ACC112 (cell line): Measurements from ENCODE around the gene SLC6A16.
"Not testable (repeated sequence)": the region's sequence is repeated elsewhere in the genome, so short reads cannot be mapped to it uniquely, and the experiment has no call there.

Source experiments
- H2AFZ ChIP-seq: fragments of 200-600 bp; sonication (generic); one replicate; pipeline ENCODE4 v1.6.0; 2017; ENCODE audit warnings: antibody characterized with exemption, low read length; ENCODE audit not compliant: unreplicated experiment
- H3K27ac ChIP-seq: fragments of 200-600 bp; sonication (generic); 2 replicates; pipeline ENCODE4 v1.5.1; 2014; ENCODE audit warnings: low read depth, mild to moderate bottlenecking, antibody characterized with exemption, low read length, moderate library complexity
- H3K27me3 ChIP-seq: fragments of 200-600 bp; sonication (generic); 2 replicates; pipeline ENCODE4 v1.6.1; 2014; ENCODE audit warnings: mild to moderate bottlenecking, antibody characterized with exemption, low read length, moderate library complexity, mixed read lengths; ENCODE audit not compliant: insufficient read depth
- H3K36me3 ChIP-seq: fragments of 200-600 bp; sonication (generic); 2 replicates; pipeline ENCODE4 v1.6.1; 2016; ENCODE audit warnings: mild to moderate bottlenecking, antibody characterized with exemption, low read length, moderate library complexity, mixed read lengths; ENCODE audit not compliant: insufficient read depth
- H3K4me1 ChIP-seq: fragments of 200-600 bp; sonication (generic); one replicate; pipeline ENCODE4 v1.6.1; 2016; ENCODE audit warnings: low read length, mixed read lengths; ENCODE audit not compliant: insufficient read depth, unreplicated experiment, control insufficient read depth
- H3K4me3 ChIP-seq: fragments of 200-600 bp; sonication (generic); 2 replicates; pipeline ENCODE4 v1.5.1; 2014; ENCODE audit warnings: mild to moderate bottlenecking, low read depth, low read length
- H3K79me2 ChIP-seq: fragments of 200-600 bp; sonication (generic); one replicate; pipeline ENCODE4 v1.6.0; 2016; ENCODE audit warnings: low read length; ENCODE audit not compliant: control insufficient read depth, unreplicated experiment, insufficient read depth

Gene SLC6A16

DNA sequence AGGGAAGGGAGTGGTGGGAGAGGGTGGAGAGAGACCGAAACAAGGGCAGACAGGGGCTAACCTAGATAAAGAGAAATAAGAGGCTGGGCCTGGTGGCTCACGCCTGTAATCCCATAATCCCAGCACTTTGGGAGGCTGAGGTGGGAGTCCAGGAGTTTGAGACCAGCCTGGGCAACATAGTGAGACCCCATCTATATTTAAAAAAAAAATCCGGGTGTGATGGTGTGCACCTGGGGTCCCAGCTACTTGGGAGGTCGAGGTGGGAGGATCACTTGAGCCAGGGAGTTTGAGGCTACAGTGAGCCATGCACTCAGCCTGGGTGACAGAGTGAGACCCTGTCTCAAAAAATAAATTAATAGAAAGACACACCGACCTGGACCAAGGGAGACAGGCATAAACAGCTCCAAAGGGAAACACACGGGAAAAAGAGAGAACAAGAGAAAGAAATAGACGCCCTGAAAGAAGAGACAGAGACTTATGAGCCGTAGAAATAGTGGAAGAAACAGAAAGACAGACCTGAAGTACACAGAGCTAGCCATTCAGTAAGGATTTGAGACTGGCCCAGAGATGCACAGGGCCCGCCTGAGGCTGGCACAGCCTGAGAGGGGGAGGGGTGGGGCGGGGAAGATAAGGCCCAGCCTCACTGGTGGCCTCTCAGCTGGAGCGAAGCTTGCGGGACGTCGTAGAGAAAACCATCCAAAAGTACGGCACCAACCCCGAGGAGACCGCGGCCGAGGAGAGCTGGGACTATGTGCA is 12.5 kb upstream of the SLC6A16 start:
- Histone ChIP-seq H3K79me2 (no peaks in the 10 kb centered on the region), H3K36me3 (no peaks in the 10 kb centered on the region), H3K27ac (no peak overlapping the region), H3K4me1 (peaks cover 3% of the 10 kb centered on the region), H2AFZ (no peak overlapping the region), H3K27me3 (no peaks in the 10 kb centered on the region), H3K4me3 (no peak overlapping the region)

DNA sequence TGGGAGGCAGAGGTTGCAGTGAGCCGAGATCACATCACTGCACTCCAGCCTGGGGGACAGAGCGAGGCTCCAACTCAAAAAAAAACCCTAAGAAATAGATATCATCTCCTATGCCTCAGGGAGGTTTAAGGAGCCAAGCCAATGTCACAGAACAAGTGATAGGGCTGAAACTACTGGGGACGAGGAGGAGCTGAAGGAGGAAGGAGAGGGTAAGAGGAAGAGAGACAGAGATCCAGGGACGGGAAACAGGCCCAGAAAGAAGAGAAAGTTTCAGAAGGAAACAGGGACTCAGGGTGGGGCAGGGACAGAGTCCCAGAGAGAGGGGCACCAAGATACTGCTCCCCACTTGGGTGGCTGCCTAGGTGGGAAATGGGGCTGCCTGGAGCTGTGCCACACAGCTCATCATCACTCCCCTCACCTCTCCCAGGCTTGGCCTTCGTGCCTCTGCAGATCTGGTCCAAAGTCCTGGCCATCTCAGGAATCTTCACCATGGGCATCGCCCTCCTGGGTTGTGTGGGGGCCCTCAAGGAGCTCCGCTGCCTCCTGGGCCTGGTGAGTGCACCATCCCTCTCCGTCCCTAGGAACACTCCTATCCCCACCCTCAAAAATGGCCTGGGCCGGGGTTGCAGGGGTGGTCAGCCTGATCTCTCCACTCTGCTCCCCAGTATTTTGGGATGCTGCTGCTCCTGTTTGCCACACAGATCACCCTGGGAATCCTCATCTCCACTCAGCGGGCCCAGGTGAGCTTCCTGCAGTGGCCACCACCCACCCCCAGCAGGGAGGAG is 11.7 kb upstream of the SLC6A16 start:
- Histone ChIP-seq H3K27ac (no peak overlapping the region), H3K4me3 (no peak overlapping the region), H3K4me1 (peaks cover 3% of the 10 kb centered on the region), H3K27me3 (no peaks in the 10 kb centered on the region), H3K79me2 (no peaks in the 10 kb centered on the region), H2AFZ (no peak overlapping the region), H3K36me3 (no peaks in the 10 kb centered on the region)

- no peaks in the 10 kb centered on the region for H3K27me3 ChIP-seq
- no peak overlapping the region for H3K4me3 ChIP-seq
- H2AFZ ChIP-seq = no peak overlapping the region
- H3K36me3 ChIP-seq = no peaks in the 10 kb centered on the region
- H3K4me1 ChIP-seq = peaks cover 3% of the 10 kb centered on the region
- H3K27ac ChIP-seq = no peak overlapping the region
- H3K79me2 ChIP-seq = no peaks in the 10 kb centered on the region
These were observed 10.9 kb upstream of the SLC6A16 start for GRCh38 chr19:49335784-49336481.

- Histone ChIP-seq H2AFZ (no peak within 1 kb of the TSS), H3K4me3 (no peak within 1 kb of the TSS), H3K79me2 (no peaks in the 10 kb centered on the region), H3K36me3 (no peaks in the 10 kb centered on the region), H3K27me3 (no peaks in the 10 kb centered on the region), H3K27ac (no peak within 1 kb of the TSS), H3K4me1 (peaks cover under 1% of the 10 kb centered on the region)
These were observed 10.2 kb upstream of the SLC6A16 start, which contains the start of gene CD37 for GRCh38 chr19:49335071-49335783. Gene CD37, plus strand, starts transcription at chr19:49335406. Its CDS starts 135 bp downstream, at chr19:49335541.

GRCh38 chr19:49333811-49334288 is 8.9 kb upstream of the SLC6A16 start:
- no peak overlapping the region for H3K27ac ChIP-seq
- no peaks in the 10 kb centered on the region for H3K79me2 ChIP-seq

DNA sequence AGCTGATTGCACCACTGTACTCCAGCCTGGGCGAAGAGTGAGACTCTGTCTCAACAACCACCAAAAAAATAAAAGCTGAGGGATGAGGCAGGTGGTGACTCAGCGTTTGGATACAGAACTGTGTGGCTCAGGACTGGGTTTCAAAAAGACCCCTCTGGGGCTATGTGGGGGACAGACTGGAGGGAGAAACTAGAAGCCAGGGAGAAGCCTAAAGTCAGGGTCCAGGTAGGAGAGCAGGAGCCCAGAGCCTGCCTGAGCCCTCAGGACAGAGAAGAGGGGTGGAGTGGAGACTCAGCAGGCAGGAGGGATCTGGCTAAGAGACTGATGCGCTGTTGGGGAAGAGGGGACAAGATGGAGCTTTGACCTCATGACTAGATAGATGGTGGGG is 8.4 kb upstream of the SLC6A16 start:
- Histone ChIP-seq H3K27ac (no peak overlapping the region), H3K4me3 (no peak overlapping the region), H2AFZ (no peak overlapping the region), H3K4me1 (no peaks in the 10 kb centered on the region), H3K27me3 (no peaks in the 10 kb centered on the region), H3K36me3 (no peaks in the 10 kb centered on the region), H3K79me2 (no peaks in the 10 kb centered on the region)

More at GRCh38 chr19:49333811-49334288, 8.9 kb upstream of the SLC6A16 start:
- H3K4me3 ChIP-seq = no peak overlapping the region
- H3K36me3 ChIP-seq = no peaks in the 10 kb centered on the region
- H2AFZ ChIP-seq = no peak overlapping the region
- H3K27me3 ChIP-seq = no peaks in the 10 kb centered on the region
- no peaks in the 10 kb centered on the region for H3K4me1 ChIP-seq

DNA sequence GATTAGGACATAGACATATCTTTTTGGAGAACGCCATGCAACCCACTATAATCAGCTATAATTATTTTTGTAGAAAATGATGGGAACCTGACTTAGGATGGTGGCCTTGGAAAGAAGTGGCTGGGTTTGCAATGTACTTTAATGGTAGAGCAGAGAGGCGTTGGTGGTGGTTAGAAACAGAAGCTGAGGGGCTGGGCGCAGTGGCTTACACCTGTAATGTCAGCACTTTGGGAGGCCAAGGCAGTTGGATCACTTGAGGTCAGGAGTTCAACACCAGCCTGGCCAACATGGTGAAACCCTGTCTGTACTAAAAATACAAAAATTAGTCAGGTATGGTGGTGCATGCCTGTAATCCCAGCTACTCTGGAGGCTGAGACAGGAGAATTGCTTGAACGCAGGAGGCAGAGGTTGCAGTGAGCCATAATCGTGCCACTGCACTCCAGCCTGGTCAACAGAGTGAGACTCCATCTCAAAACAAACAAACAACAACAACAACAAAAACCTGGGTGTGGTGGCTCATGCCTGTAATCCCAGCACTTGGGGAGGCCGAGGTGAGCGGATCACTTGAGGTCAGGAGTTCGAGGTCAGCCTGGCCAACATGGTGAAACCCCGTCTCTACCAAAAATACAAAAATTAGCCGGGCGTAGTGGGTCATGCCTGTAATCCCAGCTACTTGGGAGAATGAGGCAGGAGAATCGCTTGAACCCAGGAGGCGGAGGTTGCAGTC is 7.9 kb upstream of the SLC6A16 start:
- not testable (repeated sequence) for H2AFZ ChIP-seq, H3K79me2 ChIP-seq, H3K36me3 ChIP-seq, H3K4me1 ChIP-seq, H3K4me3 ChIP-seq, H3K27me3 ChIP-seq, H3K27ac ChIP-seq

DNA sequence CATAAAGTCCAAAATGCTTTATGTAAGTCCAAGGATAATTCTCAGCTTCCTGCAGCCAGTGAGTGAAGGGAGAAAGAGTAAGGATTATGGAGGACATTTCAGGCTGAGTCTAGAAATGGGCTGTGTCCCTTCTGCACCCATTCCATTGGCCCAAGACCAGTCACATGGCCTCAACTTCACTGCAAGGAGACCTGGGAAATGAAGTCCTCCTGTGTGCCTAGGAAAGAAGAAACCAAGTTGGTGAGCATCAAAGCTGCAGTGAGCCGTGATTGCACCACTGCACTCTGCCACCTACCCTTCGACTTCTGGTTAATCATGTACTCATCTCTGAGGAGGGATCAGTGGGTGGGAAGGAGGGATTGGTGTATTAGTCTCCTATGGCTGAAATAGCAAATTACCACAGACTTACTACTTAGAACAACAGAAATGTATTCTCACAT is 6.6 kb upstream of the SLC6A16 start:
- Histone ChIP-seq H3K4me1 (no peaks in the 10 kb centered on the region), H2AFZ (no peak overlapping the region), H3K36me3 (no peaks in the 10 kb centered on the region), H3K79me2 (no peaks in the 10 kb centered on the region), H3K27me3 (no peaks in the 10 kb centered on the region), H3K27ac (no peak overlapping the region), H3K4me3 (no peak overlapping the region)

GRCh38 chr19:49331187-49331586 is 6.2 kb upstream of the SLC6A16 start:
- not testable (repeated sequence) for H2AFZ ChIP-seq, H3K27me3 ChIP-seq, H3K4me1 ChIP-seq, H3K79me2 ChIP-seq, H3K36me3 ChIP-seq, H3K27ac ChIP-seq, H3K4me3 ChIP-seq

DNA sequence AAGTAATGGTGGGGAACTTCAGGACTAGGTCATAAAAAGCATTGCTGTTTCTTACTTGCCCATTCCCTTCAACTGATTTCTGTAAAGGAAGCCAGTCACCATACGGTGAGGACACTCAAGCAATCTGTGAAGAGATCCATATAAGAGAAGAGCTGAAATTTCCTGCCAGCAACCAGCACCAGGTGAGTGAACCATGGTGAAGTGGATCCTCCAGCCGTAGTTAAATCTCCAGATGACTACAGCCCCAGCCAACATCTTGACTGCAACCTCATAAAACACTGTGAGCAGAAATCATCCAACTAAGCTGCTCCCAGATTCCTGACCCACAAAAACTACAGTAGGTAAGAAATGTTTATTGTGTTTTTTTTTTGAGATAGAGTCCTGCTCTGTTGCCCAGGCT is 3.8 kb upstream of the SLC6A16 start:
- no peaks in the 10 kb centered on the region for H3K36me3 ChIP-seq
- H3K79me2 ChIP-seq = no peaks in the 10 kb centered on the region
- no peaks in the 10 kb centered on the region for H3K27me3 ChIP-seq
- H3K4me1 ChIP-seq = no peaks in the 10 kb centered on the region
- no peak overlapping the region for H3K4me3 ChIP-seq
- H3K27ac ChIP-seq = no peak overlapping the region
- H2AFZ ChIP-seq = no peak overlapping the region
